Cardiac fibroblast (primary cell): ENCODE data around the gene USP34.
A peak's percentile ranks its signal among the peaks of the same experiment; 100 is the strongest.

ENCODE experiments used
- DNase-seq, 2 donors: peaks; one replicate each; pipeline versions ENCODE4 v3.0.0 to v3.0.0-alpha.2; 2010; ENCODE audit warnings: low read depth in 2 of 2
- H3K4me3 ChIP-seq, 2 donors: replicated peaks in 1 of 2; 1 replicate in 1 of 2; 2 replicates in 1 of 2; pipeline ENCODE4 v1.5.1; 2011; ENCODE audit warnings: low read depth in 2 of 2, low read length in 2 of 2, mild to moderate bottlenecking in 2 of 2, moderate library complexity in 1 of 2
- TF ChIP-seq, protein P1 (sequence below): IDR thresholded peaks from one replicate; pipeline ENCODE4 v1.5.1; 2011; ENCODE audit warnings: low read depth, mild to moderate bottlenecking, low read length, inconsistent platforms

The USP34 gene

DNA sequence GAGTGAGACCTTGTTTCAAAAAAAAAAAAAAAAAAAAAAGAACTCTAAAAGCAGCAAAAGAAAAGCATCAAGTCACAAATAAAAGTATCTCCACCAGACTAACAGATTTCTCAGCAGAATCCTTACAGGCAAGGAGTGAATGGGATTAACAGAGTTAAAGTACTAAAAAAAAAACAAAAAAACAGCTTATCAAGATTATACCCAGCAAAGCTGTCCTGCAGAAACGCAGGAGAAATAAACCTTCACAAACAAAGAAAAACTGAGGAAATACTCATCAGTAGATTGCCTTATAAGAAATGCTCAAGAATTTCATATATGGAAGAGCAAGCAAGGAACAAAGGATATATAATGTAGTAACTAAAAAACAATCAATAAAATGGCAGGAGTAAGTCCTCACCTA lies 35.6 kb downstream of the USP34 start:
- TF ChIP-seq, protein P1, sequence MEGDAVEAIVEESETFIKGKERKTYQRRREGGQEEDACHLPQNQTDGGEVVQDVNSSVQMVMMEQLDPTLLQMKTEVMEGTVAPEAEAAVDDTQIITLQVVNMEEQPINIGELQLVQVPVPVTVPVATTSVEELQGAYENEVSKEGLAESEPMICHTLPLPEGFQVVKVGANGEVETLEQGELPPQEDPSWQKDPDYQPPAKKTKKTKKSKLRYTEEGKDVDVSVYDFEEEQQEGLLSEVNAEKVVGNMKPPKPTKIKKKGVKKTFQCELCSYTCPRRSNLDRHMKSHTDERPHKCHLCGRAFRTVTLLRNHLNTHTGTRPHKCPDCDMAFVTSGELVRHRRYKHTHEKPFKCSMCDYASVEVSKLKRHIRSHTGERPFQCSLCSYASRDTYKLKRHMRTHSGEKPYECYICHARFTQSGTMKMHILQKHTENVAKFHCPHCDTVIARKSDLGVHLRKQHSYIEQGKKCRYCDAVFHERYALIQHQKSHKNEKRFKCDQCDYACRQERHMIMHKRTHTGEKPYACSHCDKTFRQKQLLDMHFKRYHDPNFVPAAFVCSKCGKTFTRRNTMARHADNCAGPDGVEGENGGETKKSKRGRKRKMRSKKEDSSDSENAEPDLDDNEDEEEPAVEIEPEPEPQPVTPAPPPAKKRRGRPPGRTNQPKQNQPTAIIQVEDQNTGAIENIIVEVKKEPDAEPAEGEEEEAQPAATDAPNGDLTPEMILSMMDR, result no peak
- H3K4me3 ChIP-seq, result no peak overlapping the region

GRCh38 chr2:61434314-61434713 lies 36.6 kb downstream of the USP34 start:
- TF ChIP-seq, protein P1, result no peak
- DNase-seq, result peak in 1 of 2 donors; percentile 12
- no peak overlapping the region for H3K4me3 ChIP-seq

More for the DNA sequence above, 35.6 kb downstream of the USP34 start:
- no peak for DNase-seq

- no peak for DNase-seq
- TF ChIP-seq, protein P1, result no peak
These were observed 37.3 kb downstream of the USP34 start for GRCh38 chr2:61433606-61434005.

GRCh38 chr2:61432990-61433389 lies 37.9 kb downstream of the USP34 start:
- no peak for DNase-seq
- H3K4me3 ChIP-seq, result no peak overlapping the region
- TF ChIP-seq, protein P1, result no peak

More at GRCh38 chr2:61433606-61434005, 37.3 kb downstream of the USP34 start:
- H3K4me3 ChIP-seq, result no peak overlapping the region

- no peak overlapping the region for H3K4me3 ChIP-seq
- DNase-seq, result no peak
- TF ChIP-seq, protein P1, result no peak
These were observed 39.5 kb downstream of the USP34 start for GRCh38 chr2:61431345-61431744.

- peak; percentile 40 to 48 for DNase-seq
- TF ChIP-seq, protein P1, result peak; percentile 62
- no peak overlapping the region for H3K4me3 ChIP-seq
These were observed 44.5 kb downstream of the USP34 start for GRCh38 chr2:61426267-61426897.
